ENCODE data around the gene IFNL2. TPM values are rescaled to one million over a fixed set of nuclear protein-coding genes. Genes with fewer than 3 reads are reported as not detected.
"Not testable (repeated sequence)": the region's sequence is repeated elsewhere in the genome, so short reads cannot be mapped to it uniquely, and the experiment has no call there.

The IFNL2 gene
- not detected in 2 replicates for total RNA-seq (ENCODE audit: low replicate concordance)

GRCh38 chr19:39268085-39268484, at the start of gene IFNL2:
IFNL2 (plus strand) TSS chr19:39268396; CDS start chr19:39268569, 173 bp downstream.
- not testable (repeated sequence) for H3K4me3 ChIP-seq (ENCODE audit: low read depth, low read length); DNase-seq (ENCODE audit: low read depth)

GRCh38 chr19:39219108-39219507, 49.1 kb upstream of the IFNL2 start:
- not testable (repeated sequence) for DNase-seq (ENCODE audit: low read depth); H3K4me3 ChIP-seq (ENCODE audit: low read depth, low read length)

- DNase-seq (ENCODE audit: low read depth) = peak; percentile 20
- TF ChIP-seq CTCF (IDR thresholded peaks at IDR 0.05; ENCODE audit: insufficient read depth, low read length) = no peak
- H3K4me3 ChIP-seq (ENCODE audit: low read depth, low read length) = no peak overlapping the region
Measured at GRCh38 chr19:39223703-39224279, 44.4 kb upstream of the IFNL2 start.

GRCh38 chr19:39224910-39225309, 43.3 kb upstream of the IFNL2 start:
- TF ChIP-seq CTCF (IDR thresholded peaks at IDR 0.05; ENCODE audit: insufficient read depth, low read length) = no peak
- no peak overlapping the region for H3K4me3 ChIP-seq (ENCODE audit: low read depth, low read length)
- DNase-seq (ENCODE audit: low read depth) = no peak

GRCh38 chr19:39230096-39230764, 38.0 kb upstream of the IFNL2 start:
- DNase-seq (ENCODE audit: low read depth) = no peak
- H3K4me3 ChIP-seq (ENCODE audit: low read depth, low read length) = no peak overlapping the region
- TF ChIP-seq CTCF (IDR thresholded peaks at IDR 0.05; ENCODE audit: insufficient read depth, low read length) = no peak

GRCh38 chr19:39232708-39233107, 35.5 kb upstream of the IFNL2 start:
- H3K4me3 ChIP-seq (ENCODE audit: low read depth, low read length) = no peak overlapping the region
- TF ChIP-seq CTCF (IDR thresholded peaks at IDR 0.05; ENCODE audit: insufficient read depth, low read length) = no peak
- no peak for DNase-seq (ENCODE audit: low read depth)

GRCh38 chr19:39236527-39236926, 31.7 kb upstream of the IFNL2 start:
- no peak overlapping the region for H3K4me3 ChIP-seq (ENCODE audit: low read depth, low read length)
- TF ChIP-seq CTCF (IDR thresholded peaks at IDR 0.05; ENCODE audit: insufficient read depth, low read length) = no peak
- DNase-seq (ENCODE audit: low read depth) = no peak

Data from fibroblast of the aortic adventitia (primary cell).